Forelimb muscle (tissue), 1 donor: Measurements from ENCODE around the gene COL5A1. TPM values are rescaled to one million over a fixed set of nuclear protein-coding genes. Genes with fewer than 3 reads are reported as not detected.
"Not testable (repeated sequence)": the region's sequence is repeated elsewhere in the genome, so short reads cannot be mapped to it uniquely, and the experiment has no call there.

Experiments
- DNase-seq: peaks from one replicate; pipeline ENCODE4 v3.0.0-alpha.2; 2013; ENCODE audit warnings: low read depth
- polyA plus RNA-seq: library from polyadenylated mRNA; unstranded; fragments of 120-200 nt; gene quantifications from one replicate; pipeline ENCODE4 v1.2.1, GENCODE V29; 2013; ENCODE audit not compliant: insufficient read length

Gene COL5A1
- polyA plus RNA-seq, 1 donor = 425 TPM

GRCh38 chr9:134655586-134656333 is 14.2 kb downstream of the COL5A1 start:
- DNase-seq = no peak

- DNase-seq = no peak
These were observed 14.9 kb downstream of the COL5A1 start for GRCh38 chr9:134656334-134657006.

GRCh38 chr9:134657666-134658377 is 16.2 kb downstream of the COL5A1 start:
- no peak for DNase-seq

GRCh38 chr9:134658378-134658955 is 16.9 kb downstream of the COL5A1 start:
- DNase-seq = no peak

GRCh38 chr9:134659688-134660131 is 18.1 kb downstream of the COL5A1 start:
- no peak for DNase-seq

GRCh38 chr9:134660407-134660806 is 18.8 kb downstream of the COL5A1 start:
- DNase-seq = no peak

- DNase-seq = no peak
These were observed 19.7 kb downstream of the COL5A1 start for GRCh38 chr9:134661299-134661698.

- DNase-seq = no peak
These were observed 20.2 kb downstream of the COL5A1 start for GRCh38 chr9:134661791-134662142.

GRCh38 chr9:134662143-134662876 is 20.7 kb downstream of the COL5A1 start:
- no peak for DNase-seq

- DNase-seq = no peak
These were observed 21.5 kb downstream of the COL5A1 start for GRCh38 chr9:134663084-134663483.

- DNase-seq = no peak
These were observed 22.3 kb downstream of the COL5A1 start for GRCh38 chr9:134663753-134664415.

- no peak for DNase-seq
These were observed 22.8 kb downstream of the COL5A1 start for GRCh38 chr9:134664446-134664845.

GRCh38 chr9:134666208-134666607 is 24.6 kb downstream of the COL5A1 start:
- no peak for DNase-seq

GRCh38 chr9:134666831-134667230 is 25.2 kb downstream of the COL5A1 start:
- DNase-seq = no peak

- not testable (repeated sequence) for DNase-seq
These were observed 27.4 kb downstream of the COL5A1 start for GRCh38 chr9:134668977-134669376.

GRCh38 chr9:134669399-134669955 is 27.9 kb downstream of the COL5A1 start:
- no peak for DNase-seq

GRCh38 chr9:134670042-134670525 is 28.5 kb downstream of the COL5A1 start:
- no peak for DNase-seq

- no peak for DNase-seq
These were observed 29.3 kb downstream of the COL5A1 start for GRCh38 chr9:134670851-134671281.

GRCh38 chr9:134671341-134672113 is 29.9 kb downstream of the COL5A1 start:
- DNase-seq = no peak

- no peak for DNase-seq
These were observed 34.8 kb downstream of the COL5A1 start for GRCh38 chr9:134676361-134676760.
